ENCODE measurements around the gene HNRNPC. TPM values are rescaled to one million over a fixed set of nuclear protein-coding genes. Genes with fewer than 3 reads are reported as not detected.

The HNRNPC gene
- total and polyA plus RNA-seq, 9 of the 15 experiments (the other 6 are each of a cell fraction or from before 2014, with no cell fraction given): 679 to 1,557 (median 1,191) TPM

- TF ChIP-seq ZNF592 (IDR thresholded peaks at IDR 0.05) (no peak), DDX20 (tag; IDR thresholded peaks at IDR 0.05; ENCODE audit: low read depth) (no peak), POLR2A (conservative IDR thresholded peaks at IDR 0.05) (peak; percentile 98), POLR2G (IDR thresholded peaks at IDR 0.05; ENCODE audit: low read depth, low read length) (peak; percentile 91), SMAD3 (CRISPR knock-in tag; conservative IDR thresholded peaks at IDR 0.05) (no peak), CEBPB (tag; IDR thresholded peaks at IDR 0.05) (peak; percentile 93), ARID3B (CRISPR knock-in tag; IDR thresholded peaks at IDR 0.05; ENCODE audit: borderline replicate concordance) (no peak), PHF8 (IDR thresholded peaks at IDR 0.05; ENCODE audit: borderline replicate concordance, low read length) (peak; percentile 66), ZEB2 (IDR thresholded peaks at IDR 0.05) (no peak), GABPB2 (CRISPR knock-in tag; conservative IDR thresholded peaks at IDR 0.05) (no peak), FIP1L1 (IDR thresholded peaks at IDR 0.05; ENCODE audit: low read depth, low read length, poor library complexity, severe bottlenecking) (no peak), NR2C2 (CRISPR knock-in tag; IDR thresholded peaks at IDR 0.05) (no peak), NR2C2 (tag; IDR thresholded peaks at IDR 0.05) (peak; percentile 69), ZNF699 (CRISPR knock-in tag; IDR thresholded peaks at IDR 0.05; ENCODE audit: insufficient replicate concordance) (no peak)
- TF ChIP-seq, protein P1, sequence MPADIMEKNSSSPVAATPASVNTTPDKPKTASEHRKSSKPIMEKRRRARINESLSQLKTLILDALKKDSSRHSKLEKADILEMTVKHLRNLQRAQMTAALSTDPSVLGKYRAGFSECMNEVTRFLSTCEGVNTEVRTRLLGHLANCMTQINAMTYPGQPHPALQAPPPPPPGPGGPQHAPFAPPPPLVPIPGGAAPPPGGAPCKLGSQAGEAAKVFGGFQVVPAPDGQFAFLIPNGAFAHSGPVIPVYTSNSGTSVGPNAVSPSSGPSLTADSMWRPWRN (IDR thresholded peaks at IDR 0.05; ENCODE audit: low read depth): no peak
- TF ChIP-seq, protein P2, sequence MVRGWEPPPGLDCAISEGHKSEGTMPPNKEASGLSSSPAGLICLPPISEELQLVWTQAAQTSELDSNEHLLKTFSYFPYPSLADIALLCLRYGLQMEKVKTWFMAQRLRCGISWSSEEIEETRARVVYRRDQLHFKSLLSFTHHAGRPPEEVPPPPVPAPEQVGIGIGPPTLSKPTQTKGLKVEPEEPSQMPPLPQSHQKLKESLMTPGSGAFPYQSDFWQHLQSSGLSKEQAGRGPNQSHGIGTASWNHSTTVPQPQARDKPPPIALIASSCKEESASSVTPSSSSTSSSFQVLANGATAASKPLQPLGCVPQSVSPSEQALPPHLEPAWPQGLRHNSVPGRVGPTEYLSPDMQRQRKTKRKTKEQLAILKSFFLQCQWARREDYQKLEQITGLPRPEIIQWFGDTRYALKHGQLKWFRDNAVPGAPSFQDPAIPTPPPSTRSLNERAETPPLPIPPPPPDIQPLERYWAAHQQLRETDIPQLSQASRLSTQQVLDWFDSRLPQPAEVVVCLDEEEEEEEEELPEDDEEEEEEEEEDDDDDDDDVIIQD (CRISPR knock-in tag; IDR thresholded peaks at IDR 0.05): no peak
- TF ChIP-seq, protein P3, sequence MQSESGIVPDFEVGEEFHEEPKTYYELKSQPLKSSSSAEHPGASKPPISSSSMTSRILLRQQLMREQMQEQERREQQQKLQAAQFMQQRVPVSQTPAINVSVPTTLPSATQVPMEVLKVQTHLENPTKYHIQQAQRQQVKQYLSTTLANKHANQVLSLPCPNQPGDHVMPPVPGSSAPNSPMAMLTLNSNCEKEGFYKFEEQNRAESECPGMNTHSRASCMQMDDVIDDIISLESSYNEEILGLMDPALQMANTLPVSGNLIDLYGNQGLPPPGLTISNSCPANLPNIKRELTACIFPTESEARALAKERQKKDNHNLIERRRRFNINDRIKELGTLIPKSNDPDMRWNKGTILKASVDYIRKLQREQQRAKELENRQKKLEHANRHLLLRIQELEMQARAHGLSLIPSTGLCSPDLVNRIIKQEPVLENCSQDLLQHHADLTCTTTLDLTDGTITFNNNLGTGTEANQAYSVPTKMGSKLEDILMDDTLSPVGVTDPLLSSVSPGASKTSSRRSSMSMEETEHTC (IDR thresholded peaks at IDR 0.05): no peak
These were observed at the start of gene HNRNPC (continued) for GRCh38 chr14:21269252-21270046.
